Stomach (tissue), 4 donors: ENCODE data around the gene HEBP1.

Source experiments
- EP300 ChIP-seq: sonication (generic); formaldehyde crosslinking; IDR thresholded peaks from one replicate; pipeline ENCODE4 v1.6.1; 2017; ENCODE audit warnings: antibody characterized with exemption
- POLR2A ChIP-seq, 4 donors: fragments of 450-650 bp; IDR thresholded peaks; one replicate each; pipeline ENCODE4 v1.6.1; 2016; ENCODE audit warnings: antibody characterized with exemption in 4 of 4, control low read depth in 2 of 4, mild to moderate bottlenecking in 1 of 4, moderate library complexity in 1 of 4
- POLR2AphosphoS5 ChIP-seq, 3 donors: sonication (generic); formaldehyde crosslinking; IDR thresholded peaks; one replicate each; pipeline ENCODE4 v1.6.1; 2016; ENCODE audit warnings: antibody characterized with exemption in 3 of 3
- TF ChIP-seq, protein P1 (sequence below), 7 experiments: fragments of 450-650 bp in 4 of 7; fragments of 200-600 bp in 3 of 7; sonication (generic) in 3 of 7; IDR thresholded peaks; one replicate each; pipeline ENCODE4 v1.5.1; 2016 to 2019; ENCODE audit warnings: antibody characterized with exemption in 7 of 7, control low read depth in 2 of 7, mild to moderate bottlenecking in 1 of 7

DNA sequence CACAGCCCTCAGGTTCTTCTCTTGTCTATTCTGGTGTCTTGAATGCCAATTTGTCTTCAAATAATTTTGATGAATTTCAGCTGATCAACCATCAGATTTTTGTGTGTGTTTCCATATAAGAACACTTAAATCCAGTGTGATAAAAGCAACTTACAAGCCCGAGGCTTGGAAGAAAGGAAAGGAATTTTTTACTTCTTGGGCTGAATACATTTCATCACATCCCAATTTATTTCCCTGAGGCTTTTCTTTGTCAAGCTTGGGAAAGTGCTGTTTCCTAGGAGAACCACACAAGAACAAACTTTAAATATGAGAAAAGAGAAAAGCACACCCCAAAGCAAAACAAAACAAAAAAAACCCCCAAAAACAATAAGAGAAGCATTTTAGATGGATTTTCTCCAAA, 74.7 kb downstream of the HEBP1 start:
- TF ChIP-seq EP300 (no peak), POLR2A (IDR thresholded peaks at IDR 0.05) (no peak), POLR2AphosphoS5 (IDR thresholded peaks at IDR 0.05) (no peak)
- TF ChIP-seq, protein P1, sequence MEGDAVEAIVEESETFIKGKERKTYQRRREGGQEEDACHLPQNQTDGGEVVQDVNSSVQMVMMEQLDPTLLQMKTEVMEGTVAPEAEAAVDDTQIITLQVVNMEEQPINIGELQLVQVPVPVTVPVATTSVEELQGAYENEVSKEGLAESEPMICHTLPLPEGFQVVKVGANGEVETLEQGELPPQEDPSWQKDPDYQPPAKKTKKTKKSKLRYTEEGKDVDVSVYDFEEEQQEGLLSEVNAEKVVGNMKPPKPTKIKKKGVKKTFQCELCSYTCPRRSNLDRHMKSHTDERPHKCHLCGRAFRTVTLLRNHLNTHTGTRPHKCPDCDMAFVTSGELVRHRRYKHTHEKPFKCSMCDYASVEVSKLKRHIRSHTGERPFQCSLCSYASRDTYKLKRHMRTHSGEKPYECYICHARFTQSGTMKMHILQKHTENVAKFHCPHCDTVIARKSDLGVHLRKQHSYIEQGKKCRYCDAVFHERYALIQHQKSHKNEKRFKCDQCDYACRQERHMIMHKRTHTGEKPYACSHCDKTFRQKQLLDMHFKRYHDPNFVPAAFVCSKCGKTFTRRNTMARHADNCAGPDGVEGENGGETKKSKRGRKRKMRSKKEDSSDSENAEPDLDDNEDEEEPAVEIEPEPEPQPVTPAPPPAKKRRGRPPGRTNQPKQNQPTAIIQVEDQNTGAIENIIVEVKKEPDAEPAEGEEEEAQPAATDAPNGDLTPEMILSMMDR (IDR thresholded peaks at IDR 0.05) = no peak
